ENCODE data around the gene GOLGA8T. TPM values are rescaled to one million over a fixed set of nuclear protein-coding genes. Genes with fewer than 3 reads are reported as not detected.
"Not testable (repeated sequence)": the region's sequence is repeated elsewhere in the genome, so short reads cannot be mapped to it uniquely, and the experiment has no call there.

Gene GOLGA8T
- total RNA-seq, 2 experiments from 2014 or later = 0.15 TPM; not detected in 1

- POLR2A ChIA-PET = not testable (repeated sequence)
Observed at GRCh38 chr15:30191143-30191542, 56.3 kb downstream of the GOLGA8T start.

DNA sequence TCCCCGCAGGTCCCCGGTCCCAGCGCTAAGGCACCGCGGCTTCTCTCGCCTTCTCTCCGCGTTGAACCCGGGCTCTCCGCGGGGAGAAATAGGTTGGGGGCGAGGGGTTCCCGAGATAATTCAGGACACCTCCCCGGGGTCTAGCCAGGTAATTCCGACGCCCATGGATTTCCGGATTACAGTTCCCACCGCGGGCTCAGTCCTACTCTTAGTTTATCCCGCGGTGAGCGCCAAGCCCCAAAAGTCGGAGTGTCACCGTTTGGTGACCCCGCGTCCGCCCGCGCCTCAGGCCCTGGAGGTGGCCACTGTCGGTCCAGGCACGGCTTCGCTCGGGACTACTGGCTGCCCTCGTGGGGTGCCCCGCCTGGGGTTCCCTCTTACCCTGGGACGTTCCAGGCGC lies 56.8 kb downstream of the GOLGA8T start:
- CTCF ChIA-PET, POLR2A ChIA-PET: not testable (repeated sequence)

More at GRCh38 chr15:30191143-30191542, 56.3 kb downstream of the GOLGA8T start:
- CTCF ChIA-PET = not testable (repeated sequence)

DNA sequence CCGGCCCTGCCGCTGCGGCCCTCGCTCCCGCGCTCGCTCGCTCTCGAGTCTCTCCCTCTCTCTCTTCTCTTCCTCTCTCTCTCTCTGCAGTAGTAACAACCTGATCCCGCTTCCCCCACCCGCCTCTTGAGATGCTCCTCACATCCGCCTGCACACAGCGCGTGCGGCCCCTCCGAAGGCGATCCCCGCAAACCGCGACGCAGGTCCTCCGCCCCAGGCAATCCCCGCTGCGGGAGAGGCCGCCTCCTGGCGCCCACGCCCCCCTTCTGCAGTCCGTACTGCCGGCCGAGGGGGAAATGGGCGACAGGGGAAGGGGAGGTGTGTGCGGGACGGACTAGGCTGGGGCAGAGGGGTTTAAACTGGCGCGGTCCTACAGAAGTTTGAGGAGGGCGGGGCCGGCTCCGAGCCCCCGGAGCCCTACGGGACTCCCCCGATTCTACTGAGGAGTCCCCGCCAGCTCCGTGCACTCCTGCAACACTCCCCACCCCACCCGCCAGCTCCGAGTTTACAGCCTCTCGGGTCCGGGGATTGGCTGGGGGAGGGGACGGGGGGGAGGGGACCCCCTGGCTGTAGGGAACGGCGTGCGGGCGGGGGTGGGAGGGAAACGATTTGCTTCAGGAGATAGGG lies 57.4 kb downstream of the GOLGA8T start:
- CTCF ChIA-PET, POLR2A ChIA-PET: not testable (repeated sequence)

DNA sequence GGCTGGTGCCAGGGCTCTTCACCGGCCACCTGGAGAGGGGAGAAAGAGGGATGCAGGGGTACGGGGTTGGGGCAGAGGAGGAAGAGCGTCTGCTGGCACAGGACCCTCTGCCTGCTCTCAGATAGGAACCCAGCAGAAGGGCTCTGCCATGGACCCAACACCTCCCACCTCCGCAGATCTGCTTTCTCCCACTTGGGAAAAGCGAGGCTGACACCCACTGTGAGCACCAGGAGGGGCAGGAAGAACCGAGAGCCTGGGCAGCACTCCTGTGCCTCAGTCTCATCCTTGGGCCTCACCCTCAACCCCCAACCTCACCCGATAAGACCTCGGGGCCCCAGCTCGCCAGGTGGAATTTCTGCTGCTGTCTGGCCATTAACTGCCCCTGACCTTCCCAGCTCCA lies 58.0 kb downstream of the GOLGA8T start:
- POLR2A ChIA-PET, CTCF ChIA-PET: not testable (repeated sequence)

Other genes starting within 250 kb of the GOLGA8T start
- gene GOLGA8J, start 52.1 kb upstream of the GOLGA8T start, total RNA-seq = not detected